ENCODE data around the gene PATJ. TPM values are rescaled to one million over a fixed set of nuclear protein-coding genes. Genes with fewer than 3 reads are reported as not detected.

Gene PATJ
- total RNA-seq, 2 donors from 2014 or later: 42.7 to 67.5 TPM

GRCh38 chr1:62058956-62059355 lies 316.7 kb downstream of the PATJ start:
- H3K4me3 ChIP-seq: no peak overlapping the region
- intact Hi-C loops (cut with DNase I): no loop called here
- TF ChIP-seq POLR2A (IDR thresholded peaks at IDR 0.05) (no peak), CTCF (IDR thresholded peaks at IDR 0.05) (no peak), POLR2AphosphoS5 (IDR thresholded peaks at IDR 0.05) (no peak)
- no peaks in the 10 kb centered on the region for H3K36me3 ChIP-seq
- no peak for DNase-seq (ENCODE audit: low spot score)
- no peaks in the 10 kb centered on the region for H3K27me3 ChIP-seq (replicated peaks; ENCODE audit: insufficient read depth)
- H3K4me1 ChIP-seq (replicated peaks): no peaks in the 10 kb centered on the region
- H3K27ac ChIP-seq: no peak overlapping the region
- H3K9me3 ChIP-seq: no peaks in the 10 kb centered on the region
- 48% methylated on average over 3 of the region's 3 CpGs for WGBS

- TF ChIP-seq CTCF (IDR thresholded peaks at IDR 0.05) (no peak), POLR2AphosphoS5 (IDR thresholded peaks at IDR 0.05) (no peak), POLR2A (IDR thresholded peaks at IDR 0.05) (no peak)
- 93% methylated on average over 1 of the region's 1 CpG for whole genome bisulfite sequencing
- intact Hi-C loops (cut with DNase I): loop anchor here (10.0 kb wide), 1 partner anchor 207 kb away; no protein-coding TSS in a partner anchor
These were observed 319.8 kb downstream of the PATJ start for GRCh38 chr1:62062087-62062486.

GRCh38 chr1:62064829-62065407 lies 322.6 kb downstream of the PATJ start:
- Histone ChIP-seq H3K27me3 (replicated peaks; ENCODE audit: insufficient read depth) (no peaks in the 10 kb centered on the region), H3K4me3 (no peak overlapping the region), H3K9me3 (no peaks in the 10 kb centered on the region), H3K4me1 (replicated peaks) (no peaks in the 10 kb centered on the region), H3K36me3 (no peaks in the 10 kb centered on the region), H3K27ac (no peak overlapping the region)
- TF ChIP-seq POLR2A (IDR thresholded peaks at IDR 0.05) (no peak), CTCF (IDR thresholded peaks at IDR 0.05) (no peak), POLR2AphosphoS5 (IDR thresholded peaks at IDR 0.05) (no peak)
- intact Hi-C loops (cut with DNase I): loop anchor here (10.0 kb wide), 1 partner anchor 210 kb away; no protein-coding TSS in a partner anchor
- no peak for DNase-seq (ENCODE audit: low spot score)
- WGBS: 91% methylated on average over 4 of the region's 4 CpGs

More at GRCh38 chr1:62062087-62062486, 319.8 kb downstream of the PATJ start:
- no peak for DNase-seq (ENCODE audit: low spot score)
- H3K36me3 ChIP-seq: no peaks in the 10 kb centered on the region
- H3K27me3 ChIP-seq (replicated peaks; ENCODE audit: insufficient read depth): no peaks in the 10 kb centered on the region
- H3K27ac ChIP-seq: no peak overlapping the region
- no peak overlapping the region for H3K4me3 ChIP-seq
- H3K4me1 ChIP-seq (replicated peaks): no peaks in the 10 kb centered on the region
- no peaks in the 10 kb centered on the region for H3K9me3 ChIP-seq

- intact Hi-C loops (cut with DNase I): loop anchor here (10.0 kb wide), 1 partner anchor 212 kb away; no protein-coding TSS in a partner anchor
- H3K27me3 ChIP-seq (replicated peaks; ENCODE audit: insufficient read depth): no peaks in the 10 kb centered on the region
- no peaks in the 10 kb centered on the region for H3K9me3 ChIP-seq
- H3K4me1 ChIP-seq (replicated peaks): no peaks in the 10 kb centered on the region
- DNase-seq (ENCODE audit: low spot score): no peak
- no peaks in the 10 kb centered on the region for H3K36me3 ChIP-seq
- no peak for TF ChIP-seq CTCF (IDR thresholded peaks at IDR 0.05)
- TF ChIP-seq POLR2A (IDR thresholded peaks at IDR 0.05): no peak
- TF ChIP-seq POLR2AphosphoS5 (IDR thresholded peaks at IDR 0.05): no peak
- no peak overlapping the region for H3K4me3 ChIP-seq
- WGBS: 98% methylated on average over 2 of the region's 2 CpGs
- H3K27ac ChIP-seq: no peak overlapping the region
These were observed 324.4 kb downstream of the PATJ start for GRCh38 chr1:62066713-62067112.

- no peaks in the 10 kb centered on the region for H3K9me3 ChIP-seq
- H3K36me3 ChIP-seq: no peaks in the 10 kb centered on the region
- intact Hi-C loops (cut with DNase I): loop anchor here (10.0 kb wide), 1 partner anchor 214 kb away; no protein-coding TSS in a partner anchor
- DNase-seq (ENCODE audit: low spot score): no peak
- H3K4me1 ChIP-seq (replicated peaks): no peaks in the 10 kb centered on the region
- peak overlapping the region; percentile 44 to 50 for H3K27ac ChIP-seq
- TF ChIP-seq POLR2AphosphoS5 (IDR thresholded peaks at IDR 0.05) (no peak), POLR2A (IDR thresholded peaks at IDR 0.05) (no peak), CTCF (IDR thresholded peaks at IDR 0.05) (no peak)
- WGBS: 61% methylated on average over 1 of the region's 1 CpG
- no peaks in the 10 kb centered on the region for H3K27me3 ChIP-seq (replicated peaks; ENCODE audit: insufficient read depth)
- no peak overlapping the region for H3K4me3 ChIP-seq
These were observed 326.1 kb downstream of the PATJ start for GRCh38 chr1:62068416-62068843.
